ENCODE measurements around the gene KISS1R. TPM values are rescaled to one million over a fixed set of nuclear protein-coding genes. Genes with fewer than 3 reads are reported as not detected.

The KISS1R gene
- polyA plus RNA-seq, 1 donor: 0.25 TPM

DNA sequence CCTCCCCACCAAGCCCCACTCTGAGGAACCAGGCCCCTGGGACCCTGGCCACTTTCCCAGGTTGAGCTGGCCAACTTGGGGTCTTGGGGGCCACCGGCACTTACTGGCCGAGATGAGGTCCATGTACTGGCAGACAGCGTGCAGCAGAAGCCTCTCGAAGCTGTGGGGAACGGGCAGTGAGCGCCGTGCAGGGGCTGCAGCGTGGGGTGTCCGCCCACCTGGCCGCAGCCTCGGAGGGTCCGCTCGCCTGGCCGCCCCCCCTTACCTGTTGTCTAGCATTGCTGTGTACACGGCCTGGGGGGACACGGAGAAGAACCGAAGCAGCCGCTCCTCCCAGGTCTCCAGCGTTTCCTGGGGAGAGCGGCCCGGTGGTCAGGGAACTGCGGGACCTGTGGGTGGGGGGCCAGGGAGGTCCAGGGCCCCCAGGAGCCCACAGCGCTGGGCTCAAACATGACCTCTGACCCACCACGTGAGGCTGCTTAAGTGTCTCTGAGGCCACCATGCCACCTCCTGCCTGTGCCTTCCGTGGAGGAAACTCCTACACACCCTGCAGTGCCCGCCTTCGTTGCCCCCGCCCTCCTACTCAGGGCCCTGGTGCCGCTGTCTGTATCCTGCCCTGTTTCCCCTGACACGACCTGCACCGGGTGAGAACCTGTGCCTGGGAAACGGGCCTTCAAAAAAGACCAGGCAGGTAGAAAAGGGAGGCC is 17.6 kb upstream of the KISS1R start:
- no peak for DNase-seq

DNA sequence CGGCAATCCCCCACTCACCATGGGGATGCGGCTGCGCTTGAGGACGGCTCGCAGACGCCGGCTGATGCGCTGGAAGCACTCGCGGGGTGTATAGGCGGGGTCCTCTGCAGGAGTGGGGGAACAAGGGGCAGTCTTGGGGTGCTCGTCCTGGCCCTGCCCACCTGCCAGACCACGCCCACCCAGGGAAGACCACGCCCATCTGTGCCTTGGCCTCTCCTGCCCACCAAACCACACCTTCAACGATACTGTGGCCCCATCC is 17.2 kb upstream of the KISS1R start:
- DNase-seq: no peak

DNA sequence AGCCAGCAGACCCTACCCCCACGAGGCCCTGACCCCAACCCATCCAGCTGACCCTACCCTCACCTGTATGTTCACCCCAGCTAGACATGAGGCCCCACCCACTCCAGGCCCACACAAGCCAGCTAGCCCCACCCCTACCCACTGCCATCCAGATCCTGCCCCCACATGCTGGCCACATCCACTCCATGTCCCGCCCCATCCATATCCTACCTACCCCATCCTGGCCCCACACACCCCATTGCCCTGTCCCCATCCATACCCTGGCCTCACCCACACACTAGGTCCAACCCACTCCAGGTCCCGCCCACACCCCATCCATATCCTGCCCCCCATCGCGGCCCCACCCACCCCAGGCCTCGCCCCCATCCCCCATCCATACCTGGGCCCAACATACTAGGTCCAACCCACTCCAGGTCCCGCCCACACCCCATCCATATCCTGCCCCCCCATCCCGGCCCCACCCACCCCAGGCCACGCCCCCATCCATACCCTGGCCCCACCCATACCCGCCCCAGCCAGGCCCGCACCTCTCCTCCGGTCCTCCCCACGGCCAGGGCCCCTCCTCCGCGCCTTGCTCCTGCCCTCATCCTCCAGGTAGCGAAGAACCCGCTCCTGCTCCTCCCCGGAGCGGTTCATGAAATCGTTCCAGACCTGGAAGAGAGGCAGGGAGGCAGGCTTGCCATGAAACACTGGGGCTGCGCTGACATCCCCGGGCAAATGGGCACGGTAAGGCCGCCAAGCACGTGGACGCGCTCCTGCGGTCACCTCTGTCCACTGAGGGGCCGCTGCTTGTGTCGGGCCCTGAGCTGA is 16.6 kb upstream of the KISS1R start:
- no peak for DNase-seq

DNA sequence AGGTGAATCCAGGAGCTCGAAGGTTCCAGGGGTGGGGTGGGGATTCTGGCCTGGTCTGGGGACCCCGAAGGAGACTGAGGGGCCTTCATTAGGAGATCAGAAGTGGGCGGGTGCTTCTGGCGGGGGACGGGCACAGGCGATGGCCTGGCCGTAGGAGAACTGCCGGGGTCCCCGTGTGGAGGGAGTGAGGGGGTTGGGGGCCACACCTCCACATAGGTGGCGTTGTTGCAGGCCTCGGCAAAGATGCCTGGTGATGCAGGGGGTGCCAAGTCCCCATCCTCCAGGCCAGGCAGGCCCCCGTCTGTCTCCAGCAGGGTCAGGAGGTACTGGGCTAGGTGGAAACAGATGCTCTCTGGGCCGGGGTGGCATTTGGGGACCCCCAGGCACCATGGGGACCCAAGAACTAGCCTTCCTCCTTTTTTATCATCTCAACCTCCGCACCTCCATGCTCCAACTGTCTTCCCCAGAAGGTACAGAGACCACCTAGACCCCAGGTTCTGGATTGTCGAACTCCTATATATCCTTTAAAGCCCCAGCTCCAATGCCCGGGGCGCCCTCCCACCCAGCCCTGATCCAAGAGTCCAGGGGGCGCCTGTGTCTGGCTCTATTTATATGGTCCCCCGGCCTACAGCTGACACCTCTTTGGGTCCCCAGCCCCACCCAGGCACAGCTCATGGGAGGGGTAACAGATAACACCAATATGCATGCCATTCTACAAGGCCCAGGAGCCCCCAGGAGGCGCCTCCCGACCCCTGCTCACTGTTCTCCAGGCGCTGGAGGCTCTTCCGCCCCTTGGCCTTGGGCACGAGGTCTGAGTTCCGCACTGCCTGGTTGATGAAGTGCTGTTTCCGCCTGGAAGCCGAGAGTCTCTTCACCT is 15.7 kb upstream of the KISS1R start:
- no peak for DNase-seq

DNA sequence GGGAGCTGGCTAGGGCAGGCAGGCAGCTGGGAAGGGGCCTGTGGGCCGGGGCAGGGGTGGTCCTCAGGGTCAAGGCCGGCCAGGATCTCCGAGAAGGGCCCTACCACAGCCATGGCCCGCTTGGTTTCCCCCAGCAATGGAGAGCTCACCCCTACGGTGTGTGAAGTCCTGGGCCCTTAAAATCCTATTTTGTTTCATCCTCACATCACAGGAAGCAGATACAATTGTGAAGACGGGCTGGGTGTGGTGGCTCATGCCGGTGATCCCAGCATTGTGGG is 15.1 kb upstream of the KISS1R start:
- DNase-seq: no peak

DNA sequence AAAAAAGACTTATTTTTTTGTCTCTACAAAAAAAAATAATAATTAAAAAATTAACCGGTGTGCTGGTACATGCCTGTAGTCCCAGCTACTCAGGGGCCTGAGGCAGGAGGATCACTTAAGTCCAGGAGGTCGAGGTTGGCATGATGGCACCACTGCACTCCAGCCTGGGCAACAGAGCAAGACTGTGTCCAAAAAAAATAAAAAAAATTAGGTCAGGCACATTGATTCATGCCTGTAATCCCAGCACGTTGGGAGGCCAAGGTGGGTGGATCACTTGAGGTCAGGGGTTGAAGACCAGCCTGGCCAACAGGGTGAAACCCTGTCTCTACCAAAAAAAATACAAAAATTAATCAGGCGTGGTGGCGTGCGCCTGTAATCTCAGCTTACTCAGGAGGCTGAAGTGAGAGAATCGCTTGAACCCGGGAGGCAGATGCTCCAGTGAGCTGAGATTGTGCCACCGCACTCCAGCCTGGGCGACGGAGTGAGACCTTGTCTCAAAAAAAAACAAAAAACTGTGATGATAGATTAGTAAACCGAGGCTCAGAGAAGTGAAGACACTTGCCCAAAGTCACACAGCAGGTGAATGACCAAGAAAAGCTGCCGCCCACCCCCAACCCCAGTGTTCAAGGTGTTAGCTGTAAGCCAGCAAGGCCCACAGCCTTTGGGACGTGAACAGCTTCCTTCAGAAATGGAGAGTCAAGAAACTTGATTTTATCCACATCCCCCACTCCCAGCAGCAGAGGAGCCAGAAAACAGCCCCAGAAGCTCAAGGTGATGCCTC is 14.5 kb upstream of the KISS1R start:
- no peak for DNase-seq

DNA sequence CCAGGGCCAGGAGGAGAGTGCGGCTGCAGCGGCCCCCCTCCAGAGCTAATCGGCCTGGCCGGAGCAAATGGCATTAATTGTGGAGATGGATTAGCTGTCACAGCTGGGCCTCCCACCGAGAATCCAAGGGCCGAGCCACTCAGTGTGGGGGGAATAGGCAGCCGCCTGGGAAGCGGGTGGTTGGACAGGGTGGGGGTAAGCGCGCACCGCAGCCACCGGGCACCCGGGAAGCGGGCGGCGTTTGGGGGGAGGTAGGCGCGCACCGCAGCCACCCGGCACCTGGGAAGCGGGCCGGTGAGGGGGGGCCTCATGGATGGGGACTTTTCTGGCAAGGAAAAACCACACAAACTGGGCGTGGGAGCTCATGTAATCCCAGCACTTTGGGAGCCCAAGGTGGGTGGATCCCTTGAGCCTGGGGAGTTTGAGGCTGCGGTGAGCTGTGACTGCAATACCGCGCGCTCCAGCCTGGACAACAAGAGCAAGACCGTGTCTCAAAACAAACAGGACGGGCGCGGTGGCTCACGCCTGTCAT is 13.8 kb upstream of the KISS1R start:
- DNase-seq: peak; percentile 76

DNA sequence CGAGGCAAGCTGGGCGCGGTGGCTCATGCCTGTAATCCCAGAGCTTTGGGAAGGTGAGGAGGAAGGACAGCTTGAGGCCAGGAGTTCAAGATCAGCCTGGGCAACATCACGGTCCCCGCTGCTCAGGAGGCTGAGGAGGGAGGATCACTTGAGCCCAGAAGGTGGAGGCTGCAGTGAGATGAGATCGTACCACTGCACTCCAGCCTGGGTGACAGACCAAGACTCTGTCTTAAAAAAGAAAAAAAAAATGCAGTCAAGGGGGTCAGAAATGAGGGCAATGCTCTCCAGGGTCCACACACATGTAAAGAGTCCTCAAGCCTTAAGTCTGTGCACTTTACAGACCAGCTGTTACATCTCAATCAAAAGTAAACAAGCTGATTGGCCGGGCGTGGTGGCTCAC is 12.6 kb upstream of the KISS1R start:
- no peak for DNase-seq

DNA sequence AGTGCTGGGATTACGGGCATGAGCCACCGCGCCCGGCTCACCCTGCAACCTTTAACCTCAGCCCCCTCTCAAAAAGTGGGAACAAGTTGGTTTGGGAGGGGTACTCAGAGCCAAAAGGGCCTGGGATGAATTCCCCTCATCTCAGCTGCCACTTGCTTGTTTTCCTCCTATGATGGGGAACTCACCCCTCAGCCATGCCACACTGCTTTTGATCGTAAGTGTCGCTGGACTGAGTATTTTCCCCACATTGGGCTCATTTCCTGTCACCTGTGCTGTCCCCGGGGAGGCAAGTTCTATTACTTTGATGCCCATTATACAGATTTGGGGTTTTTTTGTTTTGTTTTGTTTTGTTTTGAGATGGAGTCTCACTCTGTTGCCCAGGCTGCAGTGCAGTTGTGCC is 10.7 kb upstream of the KISS1R start:
- no peak for DNase-seq

DNA sequence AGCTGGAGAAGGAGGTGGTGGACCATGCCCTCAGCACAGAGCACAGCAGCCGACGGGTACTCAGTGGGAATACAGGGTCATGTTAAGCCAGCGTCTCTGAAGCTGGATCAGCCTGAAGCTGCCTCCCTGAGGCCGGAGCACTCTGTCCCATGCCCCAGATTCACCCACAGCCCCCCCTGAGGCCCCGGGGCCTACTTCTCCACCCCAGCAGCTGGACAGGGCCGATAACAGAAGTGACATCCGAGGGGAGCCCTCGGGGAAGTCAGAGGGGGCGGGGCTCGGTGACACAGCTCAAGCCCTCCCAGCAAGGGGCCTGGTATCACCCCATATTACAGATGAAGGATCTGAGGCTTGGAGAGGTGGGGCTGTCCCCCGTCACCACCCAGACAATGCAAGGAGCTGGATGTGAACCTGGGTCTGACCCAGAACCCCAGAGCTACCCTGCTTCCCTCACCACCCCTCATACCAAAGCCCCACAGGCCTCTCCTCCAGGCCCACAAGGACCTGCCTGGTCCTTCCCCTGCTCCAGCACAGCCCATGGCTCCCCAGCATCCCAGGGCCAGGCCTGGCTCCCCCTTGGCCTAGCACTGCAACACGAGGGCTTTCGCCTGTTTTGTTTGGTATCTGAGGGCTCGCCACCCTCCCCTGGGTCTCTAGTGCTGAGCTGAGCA is 9.8 kb upstream of the KISS1R start:
- no peak for DNase-seq

DNA sequence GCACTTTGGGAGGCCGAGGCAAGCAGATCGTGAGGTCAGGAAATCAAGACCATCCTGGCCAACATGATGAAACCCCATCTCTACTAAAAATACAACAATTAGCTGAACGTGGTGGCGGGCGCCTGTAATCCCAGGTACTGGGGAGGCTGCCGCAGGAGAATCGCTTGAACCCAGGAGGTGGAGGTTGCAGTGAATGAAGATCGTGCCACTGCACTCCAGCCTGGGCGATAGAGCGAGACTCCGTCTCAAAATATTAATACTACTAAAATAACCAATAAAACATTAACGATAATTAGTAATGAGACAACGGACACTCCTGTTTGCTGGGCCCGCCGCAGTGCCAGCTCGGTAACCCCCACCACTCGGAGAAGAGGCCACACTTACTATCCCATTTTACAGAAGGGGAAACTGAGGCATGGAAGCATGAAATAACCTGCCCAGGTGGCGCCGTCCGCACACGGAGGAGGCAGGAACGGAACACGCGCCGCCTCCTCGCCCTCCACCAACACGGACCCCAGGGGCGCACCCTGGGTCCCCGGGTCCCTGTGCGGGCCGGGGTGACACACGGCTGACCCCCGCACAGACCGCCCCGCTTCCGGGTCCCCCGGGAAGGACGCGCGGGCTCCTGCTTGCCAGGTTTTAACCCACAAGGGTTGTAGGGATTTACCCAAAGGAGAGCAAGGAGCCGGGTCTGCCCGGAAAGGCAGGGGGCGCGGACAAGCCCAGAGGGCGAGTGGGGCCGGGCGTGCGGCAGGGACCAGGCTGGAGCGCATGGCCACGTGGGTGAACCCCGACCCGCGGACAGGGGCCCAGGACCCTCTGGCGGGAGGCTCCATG is 5.7 kb upstream of the KISS1R start:
- no peak for DNase-seq

DNA sequence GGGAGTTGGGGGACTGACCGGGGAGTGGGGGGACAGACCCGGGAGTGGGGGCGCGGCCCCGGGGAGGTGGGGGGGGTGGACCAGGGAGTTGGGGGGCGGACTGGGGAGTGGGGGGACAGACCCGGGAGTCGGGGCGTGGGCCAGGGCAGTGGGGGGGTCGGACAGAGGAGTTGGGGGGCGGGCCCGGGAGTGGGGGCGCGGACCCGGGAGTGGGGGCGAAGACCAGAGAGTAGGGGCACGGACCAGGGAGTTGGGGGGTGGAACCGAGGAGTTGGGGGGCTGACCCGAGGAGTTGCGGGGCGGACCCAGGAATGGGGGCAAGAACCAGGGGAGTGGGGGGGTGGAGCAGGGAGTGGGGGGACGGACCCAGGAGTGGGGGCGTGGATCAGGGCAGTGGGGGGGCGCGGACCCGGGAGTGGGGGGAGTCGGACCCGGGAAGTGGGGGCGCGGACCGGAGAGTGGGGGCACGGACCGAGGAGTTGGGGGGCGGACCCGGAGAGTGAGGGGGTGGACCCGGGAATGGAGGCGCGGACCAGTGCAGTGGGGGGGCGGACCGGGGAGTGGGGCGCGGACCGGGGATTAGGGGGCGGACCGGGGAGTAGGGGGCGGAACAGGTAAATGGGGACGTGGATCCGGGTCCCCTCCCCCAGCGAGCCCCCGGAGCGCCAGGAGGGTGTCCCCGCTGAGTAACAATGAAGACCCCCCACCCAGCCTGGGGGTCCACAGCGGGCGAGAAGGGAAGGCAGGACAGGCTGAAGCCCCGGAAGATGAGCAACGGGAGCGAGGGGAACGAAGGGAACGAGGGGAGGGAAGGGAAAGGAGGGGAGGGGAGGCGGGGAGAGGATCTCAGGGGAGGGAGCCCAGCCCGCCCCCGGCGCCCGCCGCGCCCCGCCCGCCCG is 4.7 kb upstream of the KISS1R start:
- DNase-seq: no peak

DNA sequence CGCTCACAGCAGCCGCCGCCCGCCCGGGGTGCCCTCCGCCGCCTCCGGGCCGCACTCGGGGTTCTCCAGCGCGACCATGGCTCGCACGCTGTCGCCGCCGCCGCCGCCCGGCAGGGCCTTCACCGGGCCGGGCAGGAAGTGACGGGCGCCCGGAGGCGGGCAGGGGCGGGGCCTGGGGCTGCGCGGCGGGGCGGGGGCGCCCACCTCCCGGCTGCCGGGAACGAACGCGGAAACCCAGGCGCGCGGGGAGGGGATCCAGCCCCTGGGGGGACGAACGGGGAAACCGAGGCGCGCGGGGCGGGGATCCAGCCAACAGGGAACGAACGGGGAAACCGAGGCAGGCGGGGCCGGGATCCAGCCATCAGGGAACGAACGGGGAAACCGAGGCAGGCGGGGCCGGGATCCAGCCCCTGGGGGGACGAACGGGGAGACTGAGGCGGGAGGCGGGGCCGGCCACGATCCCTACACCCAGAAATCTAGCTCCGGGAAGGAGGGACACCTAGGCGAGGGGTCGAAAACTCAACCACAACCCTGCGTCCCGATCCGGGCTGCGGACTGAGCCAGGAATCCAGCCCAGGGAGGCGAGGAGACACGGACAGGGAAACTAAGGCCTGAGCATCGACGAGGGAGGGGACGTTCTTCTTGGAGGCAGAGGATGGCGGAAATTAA is 3.9 kb upstream of the KISS1R start, which contains the start of gene R3HDM4:
Gene R3HDM4, minus strand, starts transcription at position 140 of the 669 bp plus-strand sequence. Its CDS starts 62 bp downstream, at position 78.
- no peak for DNase-seq

DNA sequence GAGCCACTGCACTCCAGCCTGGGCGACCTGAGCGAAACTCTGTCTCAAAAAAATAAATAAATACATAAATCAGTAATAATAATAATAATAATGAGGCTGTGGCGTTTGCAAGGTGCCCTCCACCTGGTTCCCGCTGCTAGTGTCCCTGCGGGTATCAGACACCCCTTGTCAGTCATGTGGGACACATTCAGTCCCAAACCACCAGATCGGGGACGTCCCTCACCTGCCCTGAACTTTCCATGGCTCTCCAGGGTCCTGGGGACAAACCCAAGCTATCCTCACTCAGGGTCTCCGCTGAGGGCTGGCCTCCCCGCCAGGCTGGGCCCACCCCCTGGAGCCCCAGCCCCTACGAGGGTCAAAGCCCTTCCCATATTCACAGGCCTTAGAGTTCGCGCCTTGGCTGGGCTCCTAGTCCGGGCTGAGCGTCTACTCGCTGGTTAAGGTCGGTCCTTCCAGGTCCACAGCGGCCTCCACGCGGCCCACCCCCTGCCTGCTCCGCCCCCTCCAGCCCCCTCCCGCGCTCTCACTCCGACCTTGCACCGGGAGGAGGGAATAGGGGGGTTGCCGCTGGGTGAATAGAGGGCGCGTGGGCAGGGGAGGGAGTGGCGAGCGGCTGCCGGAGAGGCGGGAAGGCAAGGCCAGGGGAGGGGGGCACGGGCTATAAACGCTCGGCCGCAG is 349 bp upstream of the KISS1R start:
- peak; percentile 65 for DNase-seq

DNA sequence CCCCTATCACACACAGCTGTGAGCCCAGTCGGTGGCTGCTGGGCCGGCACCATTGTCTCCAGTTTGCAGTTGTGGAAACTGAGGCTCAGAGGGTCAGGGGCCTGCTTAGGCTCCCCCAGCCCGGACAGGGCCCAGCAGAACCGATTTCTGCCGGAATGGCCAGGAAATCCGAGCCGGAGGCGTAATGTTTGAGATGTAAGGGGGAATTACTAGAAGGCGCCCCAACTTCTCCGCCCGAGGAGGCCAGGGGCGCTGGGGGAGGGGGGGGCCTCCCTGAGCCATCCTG is 962 bp downstream of the KISS1R start:
- no peak for DNase-seq

DNA sequence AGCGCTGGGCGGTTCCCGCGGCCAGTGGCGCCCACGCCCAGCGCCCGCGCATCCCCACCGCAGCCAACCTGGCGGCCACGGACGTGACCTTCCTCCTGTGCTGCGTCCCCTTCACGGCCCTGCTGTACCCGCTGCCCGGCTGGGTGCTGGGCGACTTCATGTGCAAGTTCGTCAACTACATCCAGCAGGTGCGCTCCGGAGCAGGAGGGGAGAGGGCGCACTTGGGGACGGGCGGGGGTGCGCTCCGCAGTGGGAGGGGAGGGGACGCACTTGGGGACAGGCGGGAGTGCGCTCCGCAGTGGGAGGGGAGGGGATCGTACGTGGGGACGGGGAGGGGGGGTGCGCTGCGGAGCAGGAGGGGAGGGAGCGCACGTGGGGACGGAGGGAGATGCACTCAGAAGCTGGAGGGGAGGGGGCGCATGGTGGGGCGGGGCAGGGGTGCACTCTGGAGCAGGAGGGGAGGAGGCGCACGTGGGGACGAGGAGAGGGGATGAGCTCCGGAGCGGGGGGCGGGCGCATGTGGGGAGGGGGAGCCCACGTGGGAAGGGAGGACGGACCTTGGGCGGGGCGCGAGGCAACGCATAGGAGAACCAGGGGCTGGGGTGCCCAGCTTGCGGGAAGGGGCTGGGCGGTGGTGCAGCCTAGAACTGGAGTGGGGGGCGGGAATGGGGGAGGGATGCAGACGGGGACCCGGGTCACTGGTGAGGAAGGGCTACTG is 1.5 kb downstream of the KISS1R start:
- DNase-seq: no peak

DNA sequence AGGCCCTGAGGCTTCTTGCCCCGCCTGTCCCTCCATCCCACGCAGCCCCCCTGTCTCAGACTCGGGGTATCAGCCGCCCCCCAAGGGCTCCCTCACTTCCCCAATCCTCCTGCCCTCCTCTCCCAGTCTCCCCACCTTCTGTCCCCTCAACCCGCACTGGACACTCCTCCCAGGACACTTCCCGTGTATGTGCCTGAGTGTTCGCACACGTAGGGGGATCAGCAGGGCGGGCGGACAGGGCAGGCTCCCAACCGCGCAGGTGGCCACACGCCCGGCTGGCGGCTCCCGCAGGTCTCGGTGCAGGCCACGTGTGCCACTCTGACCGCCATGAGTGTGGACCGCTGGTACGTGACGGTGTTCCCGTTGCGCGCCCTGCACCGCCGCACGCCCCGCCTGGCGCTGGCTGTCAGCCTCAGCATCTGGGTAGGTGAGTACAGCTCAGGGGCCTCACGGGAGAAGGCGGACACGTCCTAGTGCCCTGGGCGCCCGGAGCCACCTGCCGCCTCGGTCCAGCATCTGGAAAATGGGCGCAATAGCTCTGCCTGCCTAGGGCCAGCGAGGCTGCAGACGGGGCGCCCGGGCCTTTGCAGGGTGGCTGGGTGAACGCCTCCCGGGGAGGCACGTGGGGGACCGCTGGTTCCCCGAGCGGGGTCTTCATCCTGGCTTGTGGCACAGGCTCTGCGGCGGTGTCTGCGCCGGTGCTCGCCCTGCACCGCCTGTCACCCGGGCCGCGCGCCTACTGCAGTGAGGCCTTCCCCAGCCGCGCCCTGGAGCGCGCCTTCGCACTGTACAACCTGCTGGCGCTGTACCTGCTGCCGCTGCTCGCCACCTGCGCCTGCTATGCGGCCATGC is 2.3 kb downstream of the KISS1R start:
- no peak for DNase-seq
